Left lung (tissue), 10 donors: ENCODE measurements around the gene HSPBAP1. TPM values are rescaled to one million over a fixed set of nuclear protein-coding genes. Genes with fewer than 3 reads are reported as not detected.

ENCODE experiments used
- ATAC-seq: fragments of 200-7000 bp; cut with Tn5 transposase; one replicate; pipeline ENCODE4 v1.9.1; 2020; ENCODE audit warnings: moderate library complexity
- DNase-seq, 4 donors: peaks; one replicate each; pipeline ENCODE4 v3.0.0-alpha.2; 2013 to 2020
- H3K27ac ChIP-seq, 2 donors: fragments of 200-600 bp; sonication (generic) in 1 of 2; one replicate each; pipeline versions ENCODE4 v1.5.0 to v1.8.0; 2020 to 2021
- H3K27me3 ChIP-seq, 2 donors: fragments of 200-600 bp; sonication (generic) in 1 of 2; one replicate each; pipeline versions ENCODE4 v1.5.0 to v1.8.0; 2020 to 2021
- H3K36me3 ChIP-seq, 2 donors: fragments of 200-600 bp; sonication (generic) in 1 of 2; one replicate each; pipeline versions ENCODE4 v1.5.0 to v1.8.0; 2020 to 2021
- H3K4me1 ChIP-seq, 2 donors: fragments of 200-600 bp; one replicate each; pipeline ENCODE4 v1.8.0; 2021
- H3K4me3 ChIP-seq, 2 donors: fragments of 200-600 bp; sonication (generic) in 1 of 2; one replicate each; pipeline versions ENCODE4 v1.5.0 to v1.8.0; 2020 to 2021; ENCODE audit warnings: mild to moderate bottlenecking in 1 of 2
- H3K9me3 ChIP-seq, 2 donors: fragments of 200-600 bp; sonication (generic) in 1 of 2; one replicate each; pipeline versions ENCODE4 v1.5.0 to v1.8.0; 2020 to 2021
- intact Hi-C, 2 donors: fragments of 100-400 bp; cut with DNase I; formaldehyde crosslinking; loops; one replicate each; pipeline versions ENCODE4 v1.11.2 to v1.14.2; 2022
- polyA plus RNA-seq, 6 donors: library from polyadenylated mRNA; unstranded; fragments of 120-200 nt; gene quantifications; one replicate each; pipeline ENCODE4 v1.2.1, GENCODE V29; 2013; ENCODE audit not compliant: insufficient read length in 6 of 6
- total RNA-seq, 2 donors: library from RNA; stranded (reverse); fragmentation: NEBNext Ultra II Directional; extraction: Animal tissue kit (Norgen Biotek cat#: 25700); gene quantifications; one replicate each; pipeline ENCODE4 v1.2.1, GENCODE V29; 2021
- TF ChIP-seq, protein P1 (sequence below), 2 donors: fragments of 200-600 bp; sonication (generic) in 1 of 2; IDR thresholded peaks; one replicate each; pipeline versions ENCODE4 v1.5.0 to v1.8.0; 2021; ENCODE audit warnings: antibody characterized with exemption in 2 of 2
- donor health status: DM: no; HTN: yes; CAD: no.
- donor health status: DM: no; HTN: no; CAD: no.

HSPBAP1 gene
- total and polyA plus RNA-seq, 8 donors: 8.2 to 16.0 (median 13.1) TPM

GRCh38 chr3:122795674-122796195 lies 2.1 kb upstream of the HSPBAP1 start:
- TF ChIP-seq, protein P1, sequence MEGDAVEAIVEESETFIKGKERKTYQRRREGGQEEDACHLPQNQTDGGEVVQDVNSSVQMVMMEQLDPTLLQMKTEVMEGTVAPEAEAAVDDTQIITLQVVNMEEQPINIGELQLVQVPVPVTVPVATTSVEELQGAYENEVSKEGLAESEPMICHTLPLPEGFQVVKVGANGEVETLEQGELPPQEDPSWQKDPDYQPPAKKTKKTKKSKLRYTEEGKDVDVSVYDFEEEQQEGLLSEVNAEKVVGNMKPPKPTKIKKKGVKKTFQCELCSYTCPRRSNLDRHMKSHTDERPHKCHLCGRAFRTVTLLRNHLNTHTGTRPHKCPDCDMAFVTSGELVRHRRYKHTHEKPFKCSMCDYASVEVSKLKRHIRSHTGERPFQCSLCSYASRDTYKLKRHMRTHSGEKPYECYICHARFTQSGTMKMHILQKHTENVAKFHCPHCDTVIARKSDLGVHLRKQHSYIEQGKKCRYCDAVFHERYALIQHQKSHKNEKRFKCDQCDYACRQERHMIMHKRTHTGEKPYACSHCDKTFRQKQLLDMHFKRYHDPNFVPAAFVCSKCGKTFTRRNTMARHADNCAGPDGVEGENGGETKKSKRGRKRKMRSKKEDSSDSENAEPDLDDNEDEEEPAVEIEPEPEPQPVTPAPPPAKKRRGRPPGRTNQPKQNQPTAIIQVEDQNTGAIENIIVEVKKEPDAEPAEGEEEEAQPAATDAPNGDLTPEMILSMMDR (IDR thresholded peaks at IDR 0.05): no peak
- Histone ChIP-seq H3K4me1 (peaks cover 5 to 40% of the 10 kb centered on the region in 2 donors), H3K27ac (peak overlapping the region; percentile 92 to 97), H3K27me3 (no peaks in the 10 kb centered on the region), H3K4me3 (peak overlapping the region; percentile 76 to 81), H3K36me3 (no peaks in the 10 kb centered on the region), H3K9me3 (no peaks in the 10 kb centered on the region)
- DNase-seq (peak in 1 of 4 donors; percentile 3), ATAC-seq (no peak)
- intact Hi-C loops: no loop called here

- Histone ChIP-seq H3K4me1 (peaks cover 5 to 42% of the 10 kb centered on the region in 2 donors), H3K27ac (peak within 1 kb of the TSS; percentile 92 to 97), H3K9me3 (no peaks in the 10 kb centered on the region), H3K4me3 (peak within 1 kb of the TSS; percentile 76 to 81), H3K27me3 (no peaks in the 10 kb centered on the region), H3K36me3 (no peaks in the 10 kb centered on the region)
- TF ChIP-seq, protein P1 (IDR thresholded peaks at IDR 0.05): no peak
- ATAC-seq (peak; percentile 91), DNase-seq (peak; percentile 81 to 96 (median 84))
- intact Hi-C loops: no loop called here
These were observed 1.4 kb upstream of the HSPBAP1 start, which contains the start of gene SLC49A4 for GRCh38 chr3:122794779-122795673. Gene SLC49A4, plus strand, starts transcription at chr3:122795069. Its CDS starts 124 bp downstream, at chr3:122795193.

DNA sequence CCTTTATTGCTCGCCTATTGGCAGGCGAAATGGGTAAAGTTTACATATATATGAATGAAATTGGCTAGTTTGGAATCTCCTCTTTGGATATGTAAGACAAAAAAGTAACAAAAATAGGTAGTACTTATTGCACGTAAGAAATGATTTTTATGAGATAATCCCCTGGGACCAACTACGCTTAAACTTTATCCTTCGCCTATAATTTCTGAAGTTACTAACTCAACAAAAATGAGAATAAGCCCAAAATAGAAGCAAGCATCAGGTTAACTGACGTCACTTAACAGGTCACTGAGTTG lies 800 bp upstream of the HSPBAP1 start:
- ATAC-seq: no peak
- no peaks in the 10 kb centered on the region for H3K9me3 ChIP-seq
- peak overlapping the region; percentile 76 to 81 for H3K4me3 ChIP-seq
- no peaks in the 10 kb centered on the region for H3K36me3 ChIP-seq
- DNase-seq: peak in 1 of 4 donors; percentile 6
- H3K27ac ChIP-seq: peak overlapping the region; percentile 92 to 97
- H3K27me3 ChIP-seq: no peaks in the 10 kb centered on the region
- peaks cover 5 to 47% of the 10 kb centered on the region in 2 donors for H3K4me1 ChIP-seq
- TF ChIP-seq, protein P1 (IDR thresholded peaks at IDR 0.05): no peak
- intact Hi-C loops: no loop called here

DNA sequence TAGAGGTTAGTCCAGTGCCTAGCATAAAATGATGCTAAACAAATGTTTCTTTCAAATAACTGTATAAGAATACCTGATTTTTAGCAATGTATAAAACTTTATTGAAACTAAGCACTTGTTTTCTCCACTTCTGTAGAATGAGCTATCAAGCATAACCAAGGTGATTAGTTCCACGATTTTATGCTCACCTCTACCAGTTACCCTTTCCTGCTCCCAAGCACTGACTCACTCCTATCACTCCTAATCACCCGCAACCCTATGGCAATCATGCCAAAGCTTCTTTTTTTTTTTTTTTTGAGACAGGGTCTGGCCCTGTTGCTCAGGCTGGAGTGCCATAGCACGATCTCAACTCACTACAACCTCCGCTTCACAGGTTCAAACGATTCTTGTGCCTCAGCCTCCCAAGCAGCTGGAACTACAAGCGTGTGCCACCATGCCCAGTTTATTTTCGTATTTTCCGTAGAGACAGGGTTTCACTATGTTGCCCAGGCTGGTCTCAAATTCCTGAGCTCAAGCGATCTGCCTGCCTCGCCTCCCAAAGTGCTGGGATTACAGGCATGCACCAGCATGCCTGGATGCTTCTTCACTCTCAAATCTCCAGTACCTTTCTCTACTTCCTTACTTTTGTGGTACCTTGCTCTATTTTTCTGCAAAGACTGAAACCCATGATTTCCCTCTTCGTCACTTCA lies 3.9 kb downstream of the HSPBAP1 start:
- ATAC-seq (no peak), DNase-seq (no peak)
- H3K4me1 ChIP-seq: peaks cover 0 to 43% of the 10 kb centered on the region in 2 donors
- no peaks in the 10 kb centered on the region for H3K9me3 ChIP-seq
- intact Hi-C loops: no loop called here
- H3K27me3 ChIP-seq: no peaks in the 10 kb centered on the region
- TF ChIP-seq, protein P1 (IDR thresholded peaks at IDR 0.05): no peak
- no peak overlapping the region for H3K27ac ChIP-seq
- H3K36me3 ChIP-seq: no peaks in the 10 kb centered on the region
- H3K4me3 ChIP-seq: no peak overlapping the region

DNA sequence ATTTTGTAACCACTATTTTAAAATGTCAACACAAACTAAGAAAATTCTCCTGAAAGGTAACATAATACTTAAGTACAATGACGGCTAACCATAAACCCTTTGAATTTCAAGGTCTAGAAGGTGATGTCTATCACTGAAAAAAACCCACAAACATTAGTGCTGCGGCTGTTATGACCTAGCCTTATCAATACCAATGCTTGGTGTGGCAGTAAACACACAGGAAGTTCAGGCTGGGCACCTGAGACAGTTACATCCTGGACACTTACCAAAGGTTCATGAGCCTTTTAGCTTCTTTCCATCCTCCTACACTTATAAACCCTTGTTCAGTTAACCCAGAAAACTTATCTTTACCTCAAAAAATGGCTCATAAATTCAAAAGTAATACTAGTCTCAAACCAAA lies 5.8 kb downstream of the HSPBAP1 start:
- ATAC-seq (no peak), DNase-seq (no peak)
- TF ChIP-seq, protein P1 (IDR thresholded peaks at IDR 0.05): no peak
- Histone ChIP-seq H3K27ac (no peak overlapping the region), H3K9me3 (no peaks in the 10 kb centered on the region), H3K27me3 (no peaks in the 10 kb centered on the region), H3K36me3 (no peaks in the 10 kb centered on the region), H3K4me3 (no peak overlapping the region), H3K4me1 (peaks cover 0 to 40% of the 10 kb centered on the region in 2 donors)
- intact Hi-C loops: no loop called here
